ENCODE data around the gene FLCN.
"Not testable (repeated sequence)": the region's sequence is repeated elsewhere in the genome, so short reads cannot be mapped to it uniquely, and the experiment has no call there.

Gene FLCN

DNA sequence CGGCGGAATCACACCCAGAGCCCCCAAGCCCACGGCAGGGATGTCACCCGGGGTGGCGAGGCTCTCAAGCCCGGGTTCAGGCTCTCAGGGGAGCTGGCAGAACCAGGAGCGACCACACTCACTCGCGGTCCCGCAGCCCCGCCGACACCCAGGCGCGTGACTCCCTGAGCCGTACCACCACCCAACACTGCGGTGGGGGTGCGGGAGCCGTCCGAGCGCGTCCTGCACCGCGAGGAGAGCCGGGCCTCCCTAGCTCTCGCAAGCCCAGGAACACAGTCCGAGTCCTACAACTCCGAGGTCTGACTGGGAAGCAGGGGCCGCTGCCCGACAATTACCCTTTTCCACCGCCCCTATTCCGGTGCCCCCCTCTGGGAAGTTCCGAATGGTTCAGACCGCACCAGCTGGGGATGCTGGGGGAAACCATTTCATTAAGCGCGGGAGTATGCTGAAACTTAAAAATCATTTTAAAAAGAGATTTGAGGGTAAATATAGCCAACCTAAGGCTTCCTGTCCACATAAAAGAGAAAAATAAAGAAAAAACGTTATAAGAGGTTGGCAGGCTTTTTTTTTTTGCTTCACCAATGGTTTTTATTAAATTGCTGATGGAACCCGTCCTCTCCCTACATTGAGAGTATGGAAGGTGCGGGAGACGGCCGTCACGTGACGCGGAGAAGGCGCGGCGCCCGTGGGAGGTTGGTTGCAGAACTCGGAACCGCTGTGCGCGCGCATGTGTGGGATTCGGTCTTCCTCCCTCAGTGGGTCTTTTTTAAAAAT is at the start of gene FLCN:
Gene FLCN, minus strand, starts transcription at position 143 of the 774 bp plus-strand sequence. CDS start 9,031 bp downstream, outside the sequence.
- peak; percentile 38 to 93 (median 84) for DNase-seq

DNA sequence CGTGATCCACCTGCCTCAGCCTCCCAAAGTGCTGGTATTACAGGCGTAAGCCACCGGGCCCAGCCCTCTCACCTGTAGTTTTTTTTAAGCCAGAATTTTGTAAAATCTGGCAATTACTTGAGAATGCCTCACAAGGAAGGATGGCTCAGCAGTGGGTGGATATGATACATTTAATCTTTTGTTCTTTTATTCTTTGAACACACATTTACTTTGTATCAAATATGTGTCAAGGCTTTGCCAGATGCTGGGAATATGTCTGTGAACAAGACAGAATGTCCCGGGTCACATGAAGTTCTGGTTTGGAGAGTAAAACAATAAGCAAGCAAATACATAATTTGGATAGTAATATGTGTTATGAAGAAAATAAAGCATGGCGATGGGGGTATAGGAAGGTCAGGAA is 49.0 kb upstream of the FLCN start:
- no peak for DNase-seq

DNA sequence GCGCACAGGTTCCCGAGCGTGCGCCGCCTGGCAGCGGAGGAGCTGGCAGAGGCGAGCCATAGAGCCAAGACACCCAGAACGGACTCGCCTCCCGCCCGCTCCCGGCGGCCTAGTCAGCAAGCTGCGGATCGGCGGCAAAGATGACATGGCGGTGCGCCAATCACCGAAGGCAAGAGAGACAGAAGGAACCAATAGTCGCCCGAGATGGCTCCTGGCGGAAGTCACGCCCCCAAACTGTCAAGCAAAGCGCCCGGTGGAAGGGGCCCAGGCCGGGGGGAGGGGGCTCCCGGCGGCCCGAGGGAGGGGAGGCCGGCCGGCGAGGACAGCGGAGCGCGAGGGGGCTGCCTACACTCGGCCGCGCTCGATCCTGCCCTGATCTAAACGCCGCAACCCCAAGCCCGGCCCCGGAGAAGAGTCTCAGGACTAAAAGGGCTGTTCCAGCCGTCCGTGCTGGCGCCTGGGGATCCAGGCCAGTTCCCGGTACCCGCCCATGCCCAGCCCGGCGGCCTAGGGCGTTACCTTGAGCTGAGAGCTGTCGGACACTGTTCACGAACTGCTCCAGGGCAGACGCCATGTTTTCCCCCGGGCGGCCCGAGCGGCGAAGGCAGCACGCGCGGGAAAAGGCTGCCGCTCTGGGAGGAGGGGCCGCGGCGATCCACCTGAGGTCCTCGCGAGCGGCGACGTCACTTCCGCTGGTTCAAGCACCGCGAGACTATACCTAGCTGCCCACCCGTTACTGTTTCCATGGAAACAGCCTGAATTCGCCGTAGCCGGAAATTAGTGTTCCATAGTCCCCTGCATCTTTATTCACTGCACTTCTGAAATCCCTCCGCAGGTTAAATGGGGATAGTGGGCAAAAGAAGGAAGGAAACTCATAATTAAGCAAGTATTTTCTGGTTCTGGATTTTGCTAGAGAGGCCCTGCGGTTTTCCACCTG is 43.9 kb upstream of the FLCN start, which contains the start of gene COPS3:
Gene COPS3, minus strand, starts transcription at position 634 of the 937 bp plus-strand sequence. Its CDS starts 60 bp downstream, at position 574.
- DNase-seq: peak; percentile 78 to 99 (median 96)

- DNase-seq: no peak
These were observed 42.3 kb upstream of the FLCN start for GRCh38 chr17:17279316-17279715.

- DNase-seq: not testable (repeated sequence)
These were observed 40.5 kb upstream of the FLCN start for GRCh38 chr17:17277431-17277830.

GRCh38 chr17:17275971-17276370 is 39.0 kb upstream of the FLCN start:
- DNase-seq: no peak

- no peak for DNase-seq
These were observed 33.2 kb upstream of the FLCN start for GRCh38 chr17:17269926-17270773.

DNA sequence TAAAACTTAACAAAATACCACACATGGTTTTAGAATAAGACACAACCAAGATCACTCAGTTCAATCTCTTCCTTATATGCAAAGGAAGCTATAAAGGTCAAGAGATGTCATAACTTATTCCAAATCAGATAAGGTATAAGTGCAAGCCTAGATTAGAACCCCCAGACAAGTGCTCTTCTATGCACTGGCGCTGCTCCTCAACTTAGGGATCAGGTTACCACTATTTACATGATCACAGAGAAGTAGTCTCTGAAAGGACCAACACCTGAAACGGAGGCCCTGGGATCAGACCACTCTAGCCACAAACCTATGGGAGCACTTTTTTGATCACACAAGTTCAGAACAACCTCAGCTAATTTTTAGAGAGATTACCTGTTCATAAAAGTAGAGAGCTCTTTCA is 27.5 kb upstream of the FLCN start:
- DNase-seq: no peak

DNA sequence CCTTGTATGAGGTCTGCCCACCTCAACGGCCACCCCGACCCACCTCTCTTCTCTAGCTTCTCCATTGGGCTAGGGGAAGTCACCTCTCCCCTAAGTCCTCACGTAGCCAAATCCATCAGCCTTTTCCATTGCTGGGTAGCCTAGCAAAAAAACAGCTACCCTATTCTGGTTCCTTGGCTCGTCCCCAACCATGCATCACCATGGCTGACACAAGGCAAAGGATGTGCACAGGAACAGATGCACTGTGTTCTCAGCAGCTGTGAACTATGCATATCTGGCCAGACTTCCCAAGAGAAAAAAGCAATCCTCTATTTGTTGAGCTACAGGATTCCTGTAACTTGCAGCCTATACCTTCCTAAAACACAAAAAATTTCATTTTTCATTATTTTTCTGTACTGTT is 22.0 kb upstream of the FLCN start:
- DNase-seq: peak in 38 of 58 donors; percentile 3 to 78 (median 45)

DNA sequence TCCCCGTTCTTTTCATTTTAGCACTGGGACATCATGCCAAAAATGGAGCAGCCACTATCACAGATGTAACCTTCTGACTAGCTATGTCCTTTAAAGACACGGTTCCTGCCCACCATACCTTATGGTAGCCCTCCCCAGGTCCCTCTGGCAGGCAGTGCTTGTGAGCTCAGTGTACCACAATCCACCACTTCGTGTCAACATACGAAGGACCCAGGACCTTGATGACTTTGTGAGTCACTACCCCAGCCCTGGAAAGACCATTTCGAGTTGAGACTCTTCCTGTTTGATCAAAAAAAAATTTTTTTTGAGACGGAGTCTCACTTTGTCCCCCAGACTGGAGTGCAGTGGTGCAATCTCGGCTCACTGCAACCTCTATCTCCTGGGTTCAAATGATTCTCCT is 21.0 kb upstream of the FLCN start:
- DNase-seq: no peak

GRCh38 chr17:17256316-17256715 is 19.3 kb upstream of the FLCN start:
- no peak for DNase-seq

GRCh38 chr17:17255689-17256088 is 18.7 kb upstream of the FLCN start:
- DNase-seq: not testable (repeated sequence)

GRCh38 chr17:17254036-17254435 is 17.1 kb upstream of the FLCN start:
- DNase-seq: no peak

DNA sequence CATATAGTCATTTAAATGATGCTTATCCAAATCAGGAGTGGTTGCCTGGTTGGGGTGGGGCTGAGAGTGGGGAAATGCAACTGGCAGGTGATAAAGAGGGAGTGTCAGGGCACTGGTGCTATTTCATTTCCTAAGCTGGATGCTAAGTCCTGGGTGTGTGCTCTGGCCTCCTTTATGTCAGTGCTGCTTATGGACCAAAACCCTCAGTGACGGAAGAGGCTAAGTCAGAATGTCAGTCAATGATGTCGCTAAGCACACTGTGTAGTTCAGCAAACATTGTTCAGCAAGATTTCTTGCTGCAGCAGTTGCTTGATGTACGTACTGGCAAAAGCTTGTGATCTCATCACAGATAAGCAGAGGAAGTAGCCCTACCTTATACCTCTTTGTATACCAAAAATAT is 16.4 kb upstream of the FLCN start:
- no peak for DNase-seq

DNA sequence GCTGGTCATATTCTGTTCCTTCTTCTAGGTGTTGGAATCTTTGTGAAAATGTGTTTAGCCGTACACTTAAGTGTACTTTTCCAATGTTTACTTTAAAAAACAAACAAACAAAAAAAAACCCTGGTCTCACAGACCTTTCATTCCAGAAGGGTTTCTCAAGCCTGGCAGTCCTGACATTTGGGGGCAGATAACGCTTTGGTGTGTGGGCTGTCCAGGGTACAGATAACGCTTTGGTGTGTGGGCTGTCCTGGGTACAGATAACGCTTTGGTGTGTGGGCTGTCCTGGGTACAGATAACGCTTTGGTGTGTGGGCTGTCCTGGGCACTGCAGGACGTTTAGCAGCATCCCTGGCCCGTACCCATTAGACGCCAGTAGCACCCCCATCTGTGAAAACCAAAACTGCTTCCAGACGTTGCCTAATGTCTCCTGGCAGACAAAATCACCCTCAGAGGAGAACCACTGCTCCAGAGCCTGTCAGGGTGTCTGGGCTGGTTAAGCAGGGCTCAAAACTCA is 15.2 kb upstream of the FLCN start:
- peak in 2 of 58 donors; percentile 41 to 66 for DNase-seq

DNA sequence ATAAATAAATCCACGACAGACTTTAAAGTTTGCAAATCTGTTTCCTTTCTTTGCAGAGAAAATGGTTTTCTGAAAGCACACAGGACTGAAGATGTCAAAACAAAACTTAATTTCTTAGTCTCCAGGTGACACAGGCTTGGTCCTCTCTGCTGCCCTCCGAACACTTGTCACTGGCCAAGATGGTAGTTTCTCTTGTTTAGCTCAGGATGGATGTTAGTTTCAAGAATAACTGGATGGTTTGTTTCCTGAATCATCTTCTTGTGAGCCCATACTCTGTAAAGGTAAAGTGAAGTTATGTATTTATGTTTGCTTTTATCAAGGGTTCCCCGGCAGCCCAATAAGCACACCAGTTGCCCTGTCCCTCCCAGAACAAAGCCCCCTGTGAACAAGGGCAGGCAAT is 9.9 kb upstream of the FLCN start:
- no peak for DNase-seq

GRCh38 chr17:17243163-17243562 is 6.2 kb upstream of the FLCN start:
- no peak for DNase-seq

GRCh38 chr17:17242246-17242645 is 5.3 kb upstream of the FLCN start:
- no peak for DNase-seq

DNA sequence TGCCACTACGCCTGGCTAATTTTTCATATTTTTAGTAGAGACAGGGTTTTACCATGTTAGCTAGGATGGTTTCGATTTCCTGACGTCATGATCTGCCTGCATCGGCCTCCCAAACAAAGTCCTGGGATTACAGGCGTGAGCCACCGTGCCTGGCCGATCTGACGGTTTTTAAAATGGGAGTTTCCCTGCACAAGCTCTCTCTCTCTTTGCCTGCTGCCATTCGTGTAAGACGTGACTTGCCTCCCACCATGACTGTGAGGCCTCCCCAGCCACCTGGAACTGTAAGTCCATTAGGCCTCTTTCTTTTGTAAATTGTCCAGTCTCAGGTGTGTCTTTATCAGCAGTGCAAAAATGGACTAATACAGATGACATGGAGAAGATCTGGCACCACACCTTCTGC is 4.7 kb upstream of the FLCN start:
- no peak for DNase-seq

DNA sequence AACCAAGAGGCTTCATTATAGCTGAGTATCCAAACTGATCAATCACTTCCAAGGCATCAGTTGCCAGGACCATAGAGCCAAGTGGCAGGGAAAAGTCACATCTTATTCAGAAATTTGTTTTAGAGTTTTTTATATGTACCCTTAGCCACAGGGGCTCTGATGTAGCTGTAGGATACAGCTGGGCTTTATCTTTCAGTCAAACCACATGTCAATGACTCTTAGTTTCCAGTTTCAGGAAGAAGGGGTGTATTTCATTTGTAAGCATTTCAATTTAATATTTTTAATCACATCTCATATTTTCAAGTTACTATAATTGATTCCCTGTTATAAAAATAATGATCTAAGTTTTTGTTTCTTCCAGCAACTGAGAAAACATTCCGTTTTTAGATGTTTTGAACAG is 2.9 kb upstream of the FLCN start:
- DNase-seq: no peak
